Neural cell (in vitro differentiated cells): ENCODE measurements around the gene POLR1A.

Experiments
- CTCF ChIP-seq: fragments of 450-650 bp; IDR thresholded peaks from 2 replicates; pipeline ENCODE4 v1.5.1; 2014; ENCODE audit warnings: antibody characterized with exemption, mild to moderate bottlenecking, moderate library complexity; ENCODE audit not compliant: poor library complexity, severe bottlenecking
- EP300 ChIP-seq: fragments of 450-650 bp; conservative IDR thresholded peaks from 2 replicates; pipeline ENCODE4 v1.6.1; 2014; ENCODE audit warnings: antibody characterized with exemption, mild to moderate bottlenecking, moderate library complexity; ENCODE audit not compliant: poor library complexity, severe bottlenecking
- EZH2 ChIP-seq: fragments of 200-600, 300-800 bp; shearing (Covaris generic), sonication (generic); IDR thresholded peaks from 2 replicates; pipeline ENCODE4 v1.6.1; 2014; ENCODE audit warnings: antibody characterized with exemption, low read length, borderline replicate concordance, mild to moderate bottlenecking; ENCODE audit not compliant: insufficient read depth, poor library complexity, severe bottlenecking
- POLR2AphosphoS5 ChIP-seq: IDR thresholded peaks from 2 replicates; pipeline ENCODE4 v1.6.1; 2012
- RAD21 ChIP-seq: fragments of 450-650 bp; conservative IDR thresholded peaks from 2 replicates; pipeline ENCODE4 v1.6.1; 2014; ENCODE audit warnings: antibody characterized with exemption, mild to moderate bottlenecking, moderate library complexity
- REST ChIP-seq: IDR thresholded peaks from 2 replicates; pipeline ENCODE4 v1.6.1; 2012; ENCODE audit warnings: borderline replicate concordance
- TAF1 ChIP-seq: IDR thresholded peaks from 2 replicates; pipeline ENCODE4 v1.6.1; 2012; ENCODE audit warnings: low read depth

- TF ChIP-seq REST (no peak), EP300 (no peak), CTCF (no peak), EZH2 (no peak), RAD21 (no peak), TAF1 (no peak), POLR2AphosphoS5 (no peak)
Measured at GRCh38 chr2:86025976-86026743, 79.5 kb downstream of the POLR1A start.
